Measurements from ENCODE around the gene RRAS2. TPM values are rescaled to one million over a fixed set of nuclear protein-coding genes. Genes with fewer than 3 reads are reported as not detected.
"Not testable (repeated sequence)": the region's sequence is repeated elsewhere in the genome, so short reads cannot be mapped to it uniquely, and the experiment has no call there.

Gene RRAS2
- total RNA-seq, 1 donor = 138 TPM

DNA sequence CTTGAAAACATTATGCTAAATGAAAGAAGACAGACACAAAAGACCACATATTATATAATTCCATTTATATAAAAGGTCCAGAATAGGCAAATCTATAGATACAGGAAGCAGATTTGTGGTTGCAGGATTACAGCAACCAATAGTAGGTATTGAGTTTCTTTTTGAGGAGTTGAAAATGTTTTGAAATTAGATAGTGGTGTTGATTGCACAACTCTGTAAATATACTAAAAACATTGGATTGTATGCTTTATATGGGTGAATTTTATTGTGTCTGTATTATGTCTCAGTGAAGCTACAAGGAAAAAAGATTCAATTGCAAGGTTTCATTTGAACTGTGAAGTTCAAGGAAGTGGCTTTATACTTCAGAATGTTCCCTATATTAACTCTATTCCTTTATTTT is 3.0 kb upstream of the RRAS2 start:
- no peak overlapping the region for H3K4me3 ChIP-seq (ENCODE audit: low read depth, low read length)
- TF ChIP-seq, protein P1, sequence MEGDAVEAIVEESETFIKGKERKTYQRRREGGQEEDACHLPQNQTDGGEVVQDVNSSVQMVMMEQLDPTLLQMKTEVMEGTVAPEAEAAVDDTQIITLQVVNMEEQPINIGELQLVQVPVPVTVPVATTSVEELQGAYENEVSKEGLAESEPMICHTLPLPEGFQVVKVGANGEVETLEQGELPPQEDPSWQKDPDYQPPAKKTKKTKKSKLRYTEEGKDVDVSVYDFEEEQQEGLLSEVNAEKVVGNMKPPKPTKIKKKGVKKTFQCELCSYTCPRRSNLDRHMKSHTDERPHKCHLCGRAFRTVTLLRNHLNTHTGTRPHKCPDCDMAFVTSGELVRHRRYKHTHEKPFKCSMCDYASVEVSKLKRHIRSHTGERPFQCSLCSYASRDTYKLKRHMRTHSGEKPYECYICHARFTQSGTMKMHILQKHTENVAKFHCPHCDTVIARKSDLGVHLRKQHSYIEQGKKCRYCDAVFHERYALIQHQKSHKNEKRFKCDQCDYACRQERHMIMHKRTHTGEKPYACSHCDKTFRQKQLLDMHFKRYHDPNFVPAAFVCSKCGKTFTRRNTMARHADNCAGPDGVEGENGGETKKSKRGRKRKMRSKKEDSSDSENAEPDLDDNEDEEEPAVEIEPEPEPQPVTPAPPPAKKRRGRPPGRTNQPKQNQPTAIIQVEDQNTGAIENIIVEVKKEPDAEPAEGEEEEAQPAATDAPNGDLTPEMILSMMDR (IDR thresholded peaks at IDR 0.05; ENCODE audit: insufficient read depth, low read depth, low read length) = no peak
- peak; percentile 61 for DNase-seq (ENCODE audit: low read depth)

DNA sequence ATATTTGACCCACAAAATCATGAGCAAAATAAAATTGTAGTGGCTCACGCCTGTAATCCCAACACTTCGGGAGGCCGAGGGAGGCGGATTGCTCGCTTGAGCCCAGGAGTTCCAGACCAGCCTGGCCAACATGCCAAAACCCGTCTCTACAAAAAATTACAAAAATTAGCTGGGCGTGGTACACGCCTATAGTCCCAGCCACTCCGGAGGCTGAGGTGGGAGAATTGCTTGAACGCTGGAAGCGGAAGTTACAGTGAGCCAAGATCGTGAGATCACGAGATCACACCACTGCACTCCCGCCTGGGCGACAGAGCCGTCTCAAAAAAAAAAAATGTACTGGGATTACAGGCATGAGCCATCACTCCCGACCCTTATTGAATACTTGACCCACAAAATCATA is 2.0 kb upstream of the RRAS2 start:
- no peak for DNase-seq (ENCODE audit: low read depth)

DNA sequence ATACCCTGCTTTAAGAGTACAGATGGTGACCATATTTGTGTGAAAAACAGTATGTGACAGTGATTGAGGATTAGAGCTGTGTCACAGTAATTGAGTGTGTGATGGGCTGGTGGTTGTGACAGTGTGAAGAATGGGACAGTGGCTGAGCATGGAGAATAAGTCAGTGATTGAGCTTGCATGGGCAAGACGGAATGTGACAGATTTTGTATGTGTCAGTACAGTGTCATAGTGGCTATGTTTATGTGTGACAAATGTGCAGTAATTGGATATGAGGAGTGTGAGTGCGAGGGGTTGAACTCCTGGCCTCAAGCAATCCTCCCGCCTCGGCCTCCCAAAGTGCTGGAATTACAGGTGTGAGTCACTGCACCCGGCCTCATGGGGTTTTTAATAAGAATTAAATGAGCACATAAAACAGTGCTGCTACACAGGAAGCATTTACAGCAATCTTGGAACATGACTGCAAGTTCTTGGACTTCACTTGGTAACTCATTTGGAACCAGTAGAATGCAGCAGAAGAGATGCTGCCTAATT is 583 bp upstream of the RRAS2 start:
- H3K4me3 ChIP-seq (ENCODE audit: low read depth, low read length) = peak overlapping the region; percentile 76
- no peak for DNase-seq (ENCODE audit: low read depth)
- TF ChIP-seq, protein P1 (IDR thresholded peaks at IDR 0.05; ENCODE audit: insufficient read depth, low read depth, low read length) = no peak

More for the DNA sequence above, 2.0 kb upstream of the RRAS2 start:
- H3K4me3 ChIP-seq (ENCODE audit: low read depth, low read length) = no peak overlapping the region
- TF ChIP-seq, protein P1 (IDR thresholded peaks at IDR 0.05; ENCODE audit: insufficient read depth, low read depth, low read length) = no peak

- TF ChIP-seq, protein P1 (IDR thresholded peaks at IDR 0.05; ENCODE audit: insufficient read depth, low read depth, low read length) = no peak
- DNase-seq (ENCODE audit: low read depth) = peak; percentile 62
- peak overlapping the region; percentile 76 for H3K4me3 ChIP-seq (ENCODE audit: low read depth, low read length)
Observed at GRCh38 chr11:14357881-14358728, 878 bp downstream of the RRAS2 start.

- no peak overlapping the region for H3K4me3 ChIP-seq (ENCODE audit: low read depth, low read length)
- no peak for DNase-seq (ENCODE audit: low read depth)
- TF ChIP-seq, protein P1 (IDR thresholded peaks at IDR 0.05; ENCODE audit: insufficient read depth, low read depth, low read length) = no peak
Observed at GRCh38 chr11:14356342-14356741, 2.6 kb downstream of the RRAS2 start.

DNA sequence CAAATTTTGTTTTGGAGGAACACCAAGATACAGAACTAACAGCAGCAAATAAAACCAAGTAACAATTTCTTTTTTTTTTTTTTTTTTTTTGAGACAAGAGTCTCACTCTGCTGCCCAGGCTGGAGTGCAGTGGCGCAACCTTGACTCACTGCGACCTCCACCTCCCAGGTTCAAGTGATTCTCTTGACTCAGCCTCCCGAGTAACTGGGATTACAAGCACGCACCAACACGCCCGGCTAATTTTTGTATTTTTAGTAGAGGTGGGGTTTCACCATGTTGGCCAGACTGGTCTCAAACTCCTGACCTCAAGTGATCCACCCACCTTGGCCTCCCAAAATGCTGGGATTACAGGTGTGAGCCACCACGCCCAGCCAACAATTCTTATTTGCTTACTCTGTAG is 4.4 kb downstream of the RRAS2 start:
- not testable (repeated sequence) for H3K4me3 ChIP-seq (ENCODE audit: low read depth, low read length); DNase-seq (ENCODE audit: low read depth)

- H3K4me3 ChIP-seq (ENCODE audit: low read depth, low read length) = no peak overlapping the region
- DNase-seq (ENCODE audit: low read depth) = no peak
- TF ChIP-seq, protein P1 (IDR thresholded peaks at IDR 0.05; ENCODE audit: insufficient read depth, low read depth, low read length) = no peak
Observed at GRCh38 chr11:14350716-14351238, 8.2 kb downstream of the RRAS2 start.
